K562 (cell line): ENCODE data around the gene TSKS. TPM values are rescaled to one million over a fixed set of nuclear protein-coding genes. Genes with fewer than 3 reads are reported as not detected.

Experiments used
- ASH1L ChIP-seq: fragments of 450-650 bp; IDR thresholded peaks from 2 replicates; pipeline ENCODE4 v1.6.1; 2018; ENCODE audit warnings: borderline replicate concordance, mild to moderate bottlenecking, low read depth; ENCODE audit not compliant: partially characterized antibody
- CBFA2T2 ChIP-seq: fragments of 450-650 bp; conservative IDR thresholded peaks from 2 replicates; pipeline ENCODE4 v1.6.1; 2017; ENCODE audit warnings: mild to moderate bottlenecking
- CBX3 ChIP-seq, 2 experiments: IDR thresholded peaks; 1 replicate in 1 of 2; 2 replicates in 1 of 2; pipeline ENCODE4 v1.6.1; 2012; ENCODE audit warnings: inconsistent platforms in 2 of 2, low read length in 2 of 2, borderline replicate concordance in 1 of 2, control low read depth in 1 of 2
- ELF4 ChIP-seq: fragments of 450-650 bp; formaldehyde crosslinking; IDR thresholded peaks from 2 replicates; pipeline ENCODE4 v1.4.0; 2022; ENCODE audit warnings: missing genetic modification characterization
- ETS2 ChIP-seq: IDR thresholded peaks from 2 replicates; pipeline ENCODE4 v1.6.1; 2016; ENCODE audit warnings: borderline replicate concordance, missing genetic modification characterization, mild to moderate bottlenecking, moderate library complexity, missing compliant biosample characterization; ENCODE audit not compliant: poor library complexity, severe bottlenecking
- HNRNPL ChIP-seq: fragments of 200-400 bp; formaldehyde crosslinking; IDR thresholded peaks from 2 replicates; pipeline ENCODE4 v1.6.1; 2017; ENCODE audit warnings: low read depth, mild to moderate bottlenecking, low read length
- HOXB6 ChIP-seq: fragments of 250-450 bp; sonication (Bioruptor Pico); IDR thresholded peaks from 2 replicates; pipeline ENCODE4 v1.5.1; 2022; ENCODE audit warnings: mild to moderate bottlenecking, borderline replicate concordance
- JUN ChIP-seq, 2 experiments: sonication (generic) in 1 of 2; formaldehyde crosslinking in 1 of 2; IDR thresholded peaks; 2 replicates each; pipeline versions ENCODE4 v1.6.1 to v1.8.0; 2012 to 2022; ENCODE audit warnings: borderline replicate concordance in 2 of 2, mild to moderate bottlenecking in 2 of 2, improper control_type of control experiment in 1 of 2, low read depth in 1 of 2, low read length in 1 of 2, missing genetic modification reagents in 1 of 2
- MAFF ChIP-seq: IDR thresholded peaks from 2 replicates; pipeline ENCODE4 v1.6.1; 2012; ENCODE audit warnings: low read length, improper control_type of control experiment
- NFXL1 ChIP-seq: fragments of 450-650 bp; formaldehyde crosslinking; IDR thresholded peaks from 2 replicates; pipeline ENCODE4 v1.4.0; 2021; ENCODE audit warnings: mild to moderate bottlenecking
- NR2F6 ChIP-seq: fragments of 450-650 bp; formaldehyde crosslinking; IDR thresholded peaks from 2 replicates; pipeline ENCODE4 v1.4.0; 2020; ENCODE audit warnings: mild to moderate bottlenecking
- RFX5 ChIP-seq: IDR thresholded peaks from 2 replicates; pipeline ENCODE4 v1.6.1; 2011; ENCODE audit warnings: low read depth, mild to moderate bottlenecking, improper control_type of control experiment, low read length
- RUNX1 ChIP-seq: sonication (generic); IDR thresholded peaks from 2 replicates; pipeline ENCODE4 v1.6.1; 2016; ENCODE audit warnings: antibody characterized with exemption, low read depth
- SP2 ChIP-seq: IDR thresholded peaks from 2 replicates; pipeline ENCODE4 v1.6.1; 2011; ENCODE audit warnings: mild to moderate bottlenecking, low read depth, low read length, moderate library complexity; ENCODE audit not compliant: poor library complexity, severe bottlenecking; ENCODE audit errors: extremely low read depth
- TRIM24 ChIP-seq, 2 experiments: fragments of 450-650 bp; IDR thresholded peaks; 2 replicates each; pipeline ENCODE4 v1.6.1; 2016
- ZNF23 ChIP-seq: fragments of 250-450 bp; sonication (Bioruptor Pico); IDR thresholded peaks from 2 replicates; pipeline ENCODE4 v1.4.0; 2020; ENCODE audit warnings: mild to moderate bottlenecking
- ZNF311 ChIP-seq: fragments of 250-450 bp; sonication (Bioruptor Pico); IDR thresholded peaks from 2 replicates; pipeline ENCODE4 v1.4.0; 2020; ENCODE audit warnings: mild to moderate bottlenecking, moderate library complexity
- ZNF584 ChIP-seq: fragments of 200-800 bp; sonication (Bioruptor generic); IDR thresholded peaks from 2 replicates; pipeline ENCODE4 v1.6.1; 2016; ENCODE audit warnings: low read depth, mild to moderate bottlenecking, missing genetic modification characterization, missing compliant biosample characterization
- polyA plus RNA-seq, 8 experiments: library from polyadenylated mRNA; depleted of rRNA in 4 of 8; stranded (reverse) in 5 of 8; unstranded in 3 of 8; fragments of >200 nt; fragmentation: Nextera tagmentation in 2 of 8; fragmentation: Illumina TruSeq in 1 of 8; extraction: Ambion mirVana in 2 of 8; extraction: Trizol in 1 of 8; gene quantifications; 2 replicates each; pipeline versions ENCODE4 v1.2.1 to v1.2.3, GENCODE V29; 2011 to 2014; ENCODE audit warnings: inconsistent platforms in 1 of 8, missing spikeins in 1 of 8
- total RNA-seq, 7 experiments: library from RNA; depleted of rRNA in 6 of 7; stranded (reverse); fragments of >200 nt in 6 of 7; fragmentation: Illumina TruSeq in 2 of 7; extraction: Trizol in 2 of 7; gene quantifications; 2 replicates each; pipeline versions ENCODE4 v1.2.1 to v1.2.3, GENCODE V29; 2011 to 2021; ENCODE audit warnings: low replicate concordance in 1 of 7
- TF ChIP-seq, protein P1 (sequence below): fragments of 250-450 bp; sonication (Bioruptor Pico); IDR thresholded peaks from 2 replicates; pipeline ENCODE4 v1.4.0; 2020; ENCODE audit warnings: mild to moderate bottlenecking
- TF ChIP-seq, protein P2 (sequence below): fragments of 450-650 bp; formaldehyde crosslinking; IDR thresholded peaks from 2 replicates; pipeline ENCODE4 v1.4.0; 2020; ENCODE audit warnings: mild to moderate bottlenecking
- TF ChIP-seq, protein P3 (sequence below): fragments of 250-450 bp; sonication (Bioruptor Pico); IDR thresholded peaks from 2 replicates; pipeline ENCODE4 v1.5.0; 2021; ENCODE audit warnings: mild to moderate bottlenecking, borderline replicate concordance
- TF ChIP-seq, protein P4 (sequence below): IDR thresholded peaks from 3 replicates; pipeline ENCODE4 v1.6.1; 2011; ENCODE audit warnings: borderline replicate concordance, mild to moderate bottlenecking; ENCODE audit not compliant: insufficient read length, insufficient read depth

TSKS gene
- total and polyA plus RNA-seq, 9 of the 15 experiments (the other 6 are each of a cell fraction or from before 2014, with no cell fraction given) = 0.14 to 4.5 (median 0.80) TPM

DNA sequence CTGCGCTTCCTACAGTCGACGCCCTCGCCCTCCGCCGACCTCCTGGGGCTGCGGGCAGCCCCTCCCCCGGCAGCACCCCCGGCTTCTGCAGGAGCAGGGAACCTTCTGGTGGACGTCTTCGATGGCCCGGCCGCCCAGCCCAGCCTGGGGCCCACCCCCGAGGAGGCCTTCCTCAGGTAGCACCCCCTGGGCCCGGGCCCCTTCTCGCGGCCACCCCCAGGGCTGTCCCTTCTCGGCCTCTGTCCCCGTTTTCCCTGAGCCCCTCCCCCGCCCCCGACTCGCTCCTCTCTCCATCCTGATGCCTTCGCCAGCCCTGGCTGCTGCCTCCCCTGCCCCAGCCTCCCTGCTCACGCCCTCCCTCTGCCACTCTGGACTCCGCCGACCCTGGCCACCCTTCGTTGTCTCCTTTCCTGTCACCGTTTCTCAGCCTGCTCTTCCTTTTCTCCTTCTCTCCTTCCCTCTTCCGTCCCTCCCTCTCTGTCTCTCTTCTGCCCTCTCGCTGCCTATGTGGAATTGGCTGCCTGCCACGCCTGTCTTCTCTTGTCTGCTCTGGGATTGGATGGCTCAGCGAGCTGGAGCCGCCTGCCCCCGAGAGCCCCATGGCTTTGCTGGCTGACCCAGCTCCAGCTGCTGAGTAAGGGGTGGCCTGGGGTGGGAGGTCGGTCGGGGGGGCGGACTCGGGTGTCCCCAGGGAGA, 39.0 kb upstream of the TSKS start (continued):
- no peak for TF ChIP-seq NR2F6 (CRISPR knock-in tag)
- TF ChIP-seq, protein P1, sequence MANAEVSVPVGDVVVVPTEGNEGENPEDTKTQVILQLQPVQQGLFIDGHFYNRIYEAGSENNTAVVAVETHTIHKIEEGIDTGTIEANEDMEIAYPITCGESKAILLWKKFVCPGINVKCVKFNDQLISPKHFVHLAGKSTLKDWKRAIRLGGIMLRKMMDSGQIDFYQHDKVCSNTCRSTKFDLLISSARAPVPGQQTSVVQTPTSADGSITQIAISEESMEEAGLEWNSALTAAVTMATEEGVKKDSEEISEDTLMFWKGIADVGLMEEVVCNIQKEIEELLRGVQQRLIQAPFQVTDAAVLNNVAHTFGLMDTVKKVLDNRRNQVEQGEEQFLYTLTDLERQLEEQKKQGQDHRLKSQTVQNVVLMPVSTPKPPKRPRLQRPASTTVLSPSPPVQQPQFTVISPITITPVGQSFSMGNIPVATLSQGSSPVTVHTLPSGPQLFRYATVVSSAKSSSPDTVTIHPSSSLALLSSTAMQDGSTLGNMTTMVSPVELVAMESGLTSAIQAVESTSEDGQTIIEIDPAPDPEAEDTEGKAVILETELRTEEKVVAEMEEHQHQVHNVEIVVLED (CRISPR knock-in tag) = no peak
- TF ChIP-seq ELF4 (CRISPR knock-in tag) = no peak
- TF ChIP-seq, protein P2, sequence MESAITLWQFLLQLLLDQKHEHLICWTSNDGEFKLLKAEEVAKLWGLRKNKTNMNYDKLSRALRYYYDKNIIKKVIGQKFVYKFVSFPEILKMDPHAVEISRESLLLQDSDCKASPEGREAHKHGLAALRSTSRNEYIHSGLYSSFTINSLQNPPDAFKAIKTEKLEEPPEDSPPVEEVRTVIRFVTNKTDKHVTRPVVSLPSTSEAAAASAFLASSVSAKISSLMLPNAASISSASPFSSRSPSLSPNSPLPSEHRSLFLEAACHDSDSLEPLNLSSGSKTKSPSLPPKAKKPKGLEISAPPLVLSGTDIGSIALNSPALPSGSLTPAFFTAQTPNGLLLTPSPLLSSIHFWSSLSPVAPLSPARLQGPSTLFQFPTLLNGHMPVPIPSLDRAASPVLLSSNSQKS = no peak
- no peak for TF ChIP-seq ZNF23
- TF ChIP-seq HNRNPL = no peak
- peak; percentile 54 for TF ChIP-seq SP2
- TF ChIP-seq, protein P3, sequence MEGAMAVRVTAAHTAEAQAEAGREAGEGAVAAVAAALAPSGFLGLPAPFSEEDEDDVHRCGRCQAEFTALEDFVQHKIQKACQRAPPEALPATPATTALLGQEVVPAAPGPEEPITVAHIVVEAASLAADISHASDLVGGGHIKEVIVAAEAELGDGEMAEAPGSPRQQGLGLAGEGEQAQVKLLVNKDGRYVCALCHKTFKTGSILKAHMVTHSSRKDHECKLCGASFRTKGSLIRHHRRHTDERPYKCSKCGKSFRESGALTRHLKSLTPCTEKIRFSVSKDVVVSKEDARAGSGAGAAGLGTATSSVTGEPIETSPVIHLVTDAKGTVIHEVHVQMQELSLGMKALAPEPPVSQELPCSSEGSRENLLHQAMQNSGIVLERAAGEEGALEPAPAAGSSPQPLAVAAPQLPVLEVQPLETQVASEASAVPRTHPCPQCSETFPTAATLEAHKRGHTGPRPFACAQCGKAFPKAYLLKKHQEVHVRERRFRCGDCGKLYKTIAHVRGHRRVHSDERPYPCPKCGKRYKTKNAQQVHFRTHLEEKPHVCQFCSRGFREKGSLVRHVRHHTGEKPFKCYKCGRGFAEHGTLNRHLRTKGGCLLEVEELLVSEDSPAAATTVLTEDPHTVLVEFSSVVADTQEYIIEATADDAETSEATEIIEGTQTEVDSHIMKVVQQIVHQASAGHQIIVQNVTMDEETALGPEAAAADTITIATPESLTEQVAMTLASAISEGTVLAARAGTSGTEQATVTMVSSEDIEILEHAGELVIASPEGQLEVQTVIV (CRISPR knock-in tag) = no peak
- no peak for TF ChIP-seq CBFA2T2
- TF ChIP-seq CBX3 (IDR thresholded peaks at IDR 0.05; ENCODE audit: borderline replicate concordance in 1 of 2, low read length in 2 of 2) = no peak
- TF ChIP-seq MAFF = no peak
- no peak for TF ChIP-seq RFX5
- TF ChIP-seq, protein P4, sequence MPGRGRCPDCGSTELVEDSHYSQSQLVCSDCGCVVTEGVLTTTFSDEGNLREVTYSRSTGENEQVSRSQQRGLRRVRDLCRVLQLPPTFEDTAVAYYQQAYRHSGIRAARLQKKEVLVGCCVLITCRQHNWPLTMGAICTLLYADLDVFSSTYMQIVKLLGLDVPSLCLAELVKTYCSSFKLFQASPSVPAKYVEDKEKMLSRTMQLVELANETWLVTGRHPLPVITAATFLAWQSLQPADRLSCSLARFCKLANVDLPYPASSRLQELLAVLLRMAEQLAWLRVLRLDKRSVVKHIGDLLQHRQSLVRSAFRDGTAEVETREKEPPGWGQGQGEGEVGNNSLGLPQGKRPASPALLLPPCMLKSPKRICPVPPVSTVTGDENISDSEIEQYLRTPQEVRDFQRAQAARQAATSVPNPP = no peak
- no peak for TF ChIP-seq ZNF311 (CRISPR knock-in tag)
- TF ChIP-seq TRIM24 (IDR thresholded peaks at IDR 0.05) = 0 out of 4 replicates have a peak, but pooled peaks of 1 of the 2 experiments have one; percentile 14
- TF ChIP-seq JUN (IDR thresholded peaks at IDR 0.05; ENCODE audit: borderline replicate concordance, low read depth, low read length) = no peak
- TF ChIP-seq JUN (CRISPR knock-in tag; IDR thresholded peaks at IDR 0.05; ENCODE audit: borderline replicate concordance) = no peak
- no peak for TF ChIP-seq NFXL1 (CRISPR knock-in tag)
- no peak for TF ChIP-seq ETS2 (tag)
- TF ChIP-seq RUNX1 = no peak
- TF ChIP-seq HOXB6 (CRISPR knock-in tag) = no peak
- no peak for TF ChIP-seq ZNF584 (CRISPR knock-in tag)
- peak; percentile 35 for TF ChIP-seq ASH1L
